Activated T-cell treated with anti-CD3 and anti-CD28 coated beads, Interleukin-2, amount 50 U/mL, for 72 hours (primary cell): ENCODE results near the gene FCHSD2. TPM values are rescaled to one million over a fixed set of nuclear protein-coding genes. Genes with fewer than 3 reads are reported as not detected.

Source experiments
- ATAC-seq, 2 donors: fragments of 150-1000 bp; cut with Tn5 transposase; replicated peaks in 1 of 2; 2 replicates each; pipeline ENCODE4 v1.10.0; 2021; ENCODE audit warnings: moderate library complexity in 2 of 2, mild to moderate bottlenecking in 1 of 2
- DNase-seq, 2 donors: peaks; one replicate each; pipeline ENCODE4 v3.0.0; 2021 to 2022; ENCODE audit warnings: mixed read lengths in 1 of 2
- H3K27ac Mint-ChIP-seq: one replicate; pipeline ENCODE4 v1.8.0; 2022; ENCODE audit warnings: mild to moderate bottlenecking, moderate library complexity, mixed read lengths
- H3K27me3 Mint-ChIP-seq: one replicate; pipeline ENCODE4 v1.8.0; 2022; ENCODE audit warnings: low read depth, mixed read lengths
- H3K36me3 Mint-ChIP-seq, 2 donors: one replicate each; pipeline ENCODE4 v1.8.0; 2022; ENCODE audit warnings: mixed read lengths in 2 of 2, mild to moderate bottlenecking in 1 of 2; ENCODE audit not compliant: insufficient read depth in 2 of 2
- H3K4me1 Mint-ChIP-seq: one replicate; pipeline ENCODE4 v1.8.0; 2022; ENCODE audit warnings: low read depth, mixed read lengths
- H3K4me3 Mint-ChIP-seq, 2 donors: one replicate each; pipeline ENCODE4 v1.8.0; 2022; ENCODE audit warnings: mild to moderate bottlenecking in 2 of 2, mixed read lengths in 2 of 2, moderate library complexity in 2 of 2
- H3K9me3 Mint-ChIP-seq, 2 donors: one replicate each; pipeline ENCODE4 v1.8.0; 2022; ENCODE audit warnings: mixed read lengths in 2 of 2
- total RNA-seq, 2 donors: library from RNA; stranded (reverse); gene quantifications; one replicate each; pipeline ENCODE4 v1.2.3, GENCODE V29; 2022

The FCHSD2 gene
- total RNA-seq, 2 donors from 2014 or later: 38.3 to 47.1 TPM

DNA sequence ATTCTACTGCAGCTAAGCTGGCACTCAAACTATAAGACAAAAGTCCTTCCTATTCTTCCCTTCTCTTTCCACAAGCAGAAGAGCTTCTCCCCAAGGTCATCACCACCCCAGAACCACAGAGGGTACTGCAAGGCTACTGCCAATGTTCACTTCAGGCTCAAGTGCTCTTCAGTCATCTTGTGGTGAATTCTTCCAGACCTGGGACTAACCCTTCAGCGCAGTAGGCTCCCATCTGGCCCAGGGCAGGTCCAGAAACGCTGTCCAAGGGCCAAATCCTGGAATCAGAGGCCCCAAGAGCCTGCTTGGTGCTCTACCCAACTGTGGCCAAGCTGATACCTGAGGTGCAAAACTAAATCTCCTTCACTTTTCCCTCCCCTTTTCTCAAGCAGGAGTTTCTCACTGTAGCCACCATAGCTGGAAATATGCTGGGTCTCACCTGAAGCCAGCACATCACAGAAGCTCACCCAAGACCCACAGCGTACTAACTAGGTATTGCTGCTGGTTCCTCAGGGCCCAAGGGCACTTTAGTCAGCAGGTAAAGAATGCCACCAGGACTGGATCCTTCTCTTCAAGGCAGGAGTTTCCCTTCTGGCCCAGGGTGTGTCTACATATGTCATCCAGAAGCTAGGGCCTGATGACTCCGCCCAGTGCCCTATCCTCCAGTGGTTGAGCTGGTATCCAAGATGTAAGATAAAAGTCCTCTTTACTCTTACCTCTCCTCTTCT lies 27.8 kb downstream of the FCHSD2 start:
- H3K4me3 Mint-ChIP-seq: no peak overlapping the region
- H3K27ac Mint-ChIP-seq: no peak overlapping the region
- no peaks in the 10 kb centered on the region for H3K27me3 Mint-ChIP-seq
- H3K4me1 Mint-ChIP-seq: no peaks in the 10 kb centered on the region
- H3K36me3 Mint-ChIP-seq: peaks cover 15 to 16% of the 10 kb centered on the region in 2 donors
- H3K9me3 Mint-ChIP-seq: peaks cover 10 to 16% of the 10 kb centered on the region in 2 donors
- DNase-seq (no peak), ATAC-seq (no peak)

DNA sequence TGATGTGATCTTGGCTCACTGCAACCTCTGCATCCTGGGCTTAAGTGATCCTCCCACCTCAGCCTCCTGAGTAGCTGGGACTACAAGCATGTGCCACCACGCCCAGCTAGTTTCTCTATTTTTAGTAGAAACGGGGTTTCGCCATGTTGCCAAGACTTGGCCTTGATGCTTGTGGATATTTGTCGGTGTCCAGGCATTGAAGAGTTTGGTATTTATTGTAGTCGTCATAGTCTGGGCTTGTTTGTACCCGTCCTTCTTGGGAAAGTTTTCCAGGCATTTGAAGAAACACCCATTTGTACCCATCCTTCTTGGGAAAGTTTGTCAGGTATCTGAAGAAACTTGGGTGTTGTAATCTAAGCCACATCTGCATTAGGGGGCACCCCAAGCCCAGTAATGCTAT lies 28.7 kb downstream of the FCHSD2 start:
- DNase-seq (no peak), ATAC-seq (no peak)
- Mint-ChIP-seq H3K4me1 (no peaks in the 10 kb centered on the region), H3K36me3 (peaks cover 15 to 19% of the 10 kb centered on the region in 2 donors), H3K4me3 (no peak overlapping the region), H3K27me3 (no peaks in the 10 kb centered on the region), H3K9me3 (peaks cover 12 to 18% of the 10 kb centered on the region in 2 donors), H3K27ac (no peak overlapping the region)

GRCh38 chr11:73107597-73107996 lies 34.5 kb downstream of the FCHSD2 start:
- H3K9me3 Mint-ChIP-seq: peaks cover 15 to 25% of the 10 kb centered on the region in 2 donors
- ATAC-seq: no peak
- DNase-seq: no peak
- no peaks in the 10 kb centered on the region for H3K4me1 Mint-ChIP-seq
- H3K4me3 Mint-ChIP-seq: no peak overlapping the region
- H3K27me3 Mint-ChIP-seq: no peaks in the 10 kb centered on the region
- peaks cover 17% of the 10 kb centered on the region in 2 donors for H3K36me3 Mint-ChIP-seq
- no peak overlapping the region for H3K27ac Mint-ChIP-seq

- Mint-ChIP-seq H3K27me3 (no peaks in the 10 kb centered on the region), H3K9me3 (peaks cover 15 to 21% of the 10 kb centered on the region in 2 donors), H3K4me1 (no peaks in the 10 kb centered on the region), H3K4me3 (no peak overlapping the region), H3K27ac (no peak overlapping the region), H3K36me3 (peaks cover 10 to 13% of the 10 kb centered on the region in 2 donors)
- ATAC-seq: no peak
- DNase-seq: no peak
Observed at GRCh38 chr11:73106347-73106746, 35.8 kb downstream of the FCHSD2 start.

- no peak overlapping the region for H3K27ac Mint-ChIP-seq
- ATAC-seq (no peak), DNase-seq (no peak)
- peaks cover 0 to 2% of the 10 kb centered on the region in 2 donors for H3K9me3 Mint-ChIP-seq
- H3K4me3 Mint-ChIP-seq: no peak overlapping the region
- no peaks in the 10 kb centered on the region for H3K27me3 Mint-ChIP-seq
- H3K36me3 Mint-ChIP-seq: peaks cover 0 to 3% of the 10 kb centered on the region in 2 donors
- peaks cover 5% of the 10 kb centered on the region for H3K4me1 Mint-ChIP-seq
Observed at GRCh38 chr11:73100578-73100977, 41.5 kb downstream of the FCHSD2 start.

DNA sequence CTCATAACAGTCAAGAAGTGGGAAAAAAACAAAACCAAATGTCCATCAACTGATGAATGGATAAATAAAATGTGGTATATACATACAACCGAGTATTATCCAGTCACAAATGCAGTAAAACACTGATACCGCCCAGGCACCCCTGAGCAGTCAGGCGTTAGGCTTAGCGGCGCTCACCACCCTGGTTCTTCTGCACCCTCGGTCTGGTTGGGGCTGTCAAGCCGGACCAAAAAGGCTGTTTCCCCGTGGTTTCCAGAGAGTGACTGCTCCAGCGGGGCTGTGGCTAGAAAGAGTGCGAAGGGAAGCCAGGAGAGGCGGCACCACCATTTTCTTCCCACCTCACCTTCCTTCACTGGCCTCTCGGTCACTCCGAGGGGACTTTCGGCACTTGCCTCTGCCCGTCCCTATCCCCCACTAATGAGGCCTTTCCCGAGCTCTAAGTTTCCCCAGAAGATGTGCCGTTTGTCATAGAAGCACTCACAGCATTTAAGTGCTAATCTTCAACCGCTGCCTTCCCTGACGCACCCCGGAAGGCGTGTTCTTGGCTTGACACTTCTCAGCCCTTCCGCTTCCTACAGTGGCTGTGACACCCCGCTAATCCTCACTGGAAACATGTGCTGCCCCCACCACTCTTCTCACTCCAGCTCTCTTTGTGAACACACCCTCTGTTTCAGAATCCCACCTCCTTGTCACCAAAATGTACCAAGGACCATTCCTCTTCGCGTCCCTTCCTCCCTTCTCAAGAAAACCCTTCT lies 42.4 kb downstream of the FCHSD2 start:
- Mint-ChIP-seq H3K27ac (no peak overlapping the region), H3K4me3 (no peak overlapping the region), H3K36me3 (peaks cover 0 to 3% of the 10 kb centered on the region in 2 donors), H3K4me1 (peaks cover 7% of the 10 kb centered on the region), H3K9me3 (peaks cover 0 to 2% of the 10 kb centered on the region in 2 donors), H3K27me3 (no peaks in the 10 kb centered on the region)
- ATAC-seq (no peak), DNase-seq (no peak)

DNA sequence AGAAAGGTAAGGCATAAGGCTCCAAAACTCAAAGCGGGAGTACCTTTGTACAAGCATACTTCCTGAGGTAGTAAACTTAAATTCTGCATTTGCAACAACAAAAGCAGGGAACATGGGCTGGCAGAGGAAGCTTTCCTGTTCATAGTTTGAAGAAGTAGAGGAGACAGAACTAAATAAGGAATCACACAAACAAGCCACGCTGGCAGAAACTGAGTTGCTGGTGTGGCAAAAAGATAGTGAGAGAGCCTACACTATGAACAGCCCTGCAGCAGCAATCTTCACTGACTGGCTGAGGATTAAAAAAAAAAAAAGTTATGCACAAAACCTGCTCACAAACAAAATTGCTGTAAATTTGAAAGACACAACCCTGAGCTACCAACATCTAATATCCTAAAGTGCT lies 46.5 kb downstream of the FCHSD2 start:
- ATAC-seq (no peak), DNase-seq (no peak)
- no peaks in the 10 kb centered on the region for H3K27me3 Mint-ChIP-seq
- H3K4me1 Mint-ChIP-seq: peaks cover 7% of the 10 kb centered on the region
- no peaks in the 10 kb centered on the region for H3K9me3 Mint-ChIP-seq
- peaks cover 2 to 5% of the 10 kb centered on the region in 2 donors for H3K36me3 Mint-ChIP-seq
- H3K27ac Mint-ChIP-seq: no peak overlapping the region
- no peak overlapping the region for H3K4me3 Mint-ChIP-seq

DNA sequence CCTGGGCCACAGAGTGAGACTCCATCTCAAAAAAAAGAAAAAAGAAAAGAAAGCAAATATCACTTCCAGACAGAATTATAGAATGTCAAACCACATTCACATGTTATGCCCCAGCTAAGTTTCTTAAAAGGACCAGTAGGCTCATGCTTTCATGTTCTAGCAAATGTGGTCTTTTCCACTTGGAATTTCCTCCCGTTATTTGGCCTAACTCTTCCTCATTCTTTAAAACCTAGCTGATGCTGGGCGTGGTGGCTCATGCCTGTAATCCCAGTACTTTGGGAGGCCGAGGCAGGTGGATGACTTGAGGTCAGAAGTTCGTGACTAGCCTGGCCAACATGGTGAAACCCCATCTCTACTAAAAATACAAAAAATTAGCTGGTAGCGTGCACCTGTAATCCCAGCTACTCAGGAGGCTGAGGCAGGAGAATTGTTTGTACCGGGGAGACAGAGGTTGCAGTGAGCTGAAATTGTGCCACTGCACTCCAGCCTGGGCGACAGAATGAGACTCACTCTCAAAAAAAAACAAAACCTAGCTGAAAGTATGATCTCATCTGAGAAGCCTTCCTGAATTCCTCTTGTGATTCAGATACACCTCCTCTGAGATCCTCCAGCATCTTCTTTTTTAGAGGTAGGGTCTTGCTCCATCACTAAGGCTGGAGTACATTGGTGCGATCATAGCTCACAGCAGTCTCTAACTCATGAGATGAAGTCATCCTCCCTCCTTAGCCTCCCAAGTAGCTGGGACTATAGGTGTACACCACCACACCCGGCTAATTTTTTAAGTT lies 50.4 kb downstream of the FCHSD2 start:
- H3K4me3 Mint-ChIP-seq: no peak overlapping the region
- no peaks in the 10 kb centered on the region for H3K9me3 Mint-ChIP-seq
- H3K36me3 Mint-ChIP-seq: peaks cover 2 to 5% of the 10 kb centered on the region in 2 donors
- no peak for DNase-seq
- ATAC-seq: no peak
- H3K4me1 Mint-ChIP-seq: peaks cover 15% of the 10 kb centered on the region
- no peaks in the 10 kb centered on the region for H3K27me3 Mint-ChIP-seq
- H3K27ac Mint-ChIP-seq: no peak overlapping the region

- Mint-ChIP-seq H3K9me3 (no peaks in the 10 kb centered on the region), H3K27ac (no peak overlapping the region), H3K4me1 (peaks cover 25% of the 10 kb centered on the region), H3K36me3 (peaks cover 0 to 10% of the 10 kb centered on the region in 2 donors), H3K27me3 (no peaks in the 10 kb centered on the region), H3K4me3 (no peak overlapping the region)
- no peak for DNase-seq
- ATAC-seq: no peak
Observed at GRCh38 chr11:73087730-73088129, 54.4 kb downstream of the FCHSD2 start.

GRCh38 chr11:73085189-73085875 lies 56.8 kb downstream of the FCHSD2 start:
- no peaks in the 10 kb centered on the region for H3K27me3 Mint-ChIP-seq
- H3K4me3 Mint-ChIP-seq: no peak overlapping the region
- peaks cover 0 to 10% of the 10 kb centered on the region in 2 donors for H3K36me3 Mint-ChIP-seq
- H3K4me1 Mint-ChIP-seq: peaks cover 25% of the 10 kb centered on the region
- DNase-seq (no peak), ATAC-seq (no peak)
- H3K27ac Mint-ChIP-seq: no peak overlapping the region
- no peaks in the 10 kb centered on the region for H3K9me3 Mint-ChIP-seq

DNA sequence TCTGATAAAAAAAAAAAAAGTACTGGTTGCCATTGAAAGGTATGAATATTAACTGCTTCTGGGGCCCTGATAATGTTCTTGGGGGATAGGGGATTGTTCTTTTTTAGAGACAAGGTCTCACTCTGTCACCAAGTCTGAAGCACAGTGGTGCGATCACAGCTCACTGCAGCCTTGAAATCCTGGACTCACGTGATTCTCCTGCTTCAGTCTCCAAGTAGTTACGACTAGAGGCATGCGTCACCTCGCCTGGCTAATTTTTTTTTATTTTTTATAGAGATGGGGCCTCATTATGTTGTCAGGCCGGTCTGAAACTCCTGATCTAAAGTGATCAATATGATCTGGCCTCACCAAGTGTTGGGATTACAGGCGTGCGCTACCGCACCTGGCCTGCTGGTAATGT lies 63.5 kb downstream of the FCHSD2 start:
- H3K27me3 Mint-ChIP-seq: no peaks in the 10 kb centered on the region
- ATAC-seq: no peak
- DNase-seq: no peak
- peaks cover 2 to 21% of the 10 kb centered on the region in 2 donors for H3K36me3 Mint-ChIP-seq
- no peak overlapping the region for H3K27ac Mint-ChIP-seq
- H3K4me1 Mint-ChIP-seq: peaks cover 15% of the 10 kb centered on the region
- peaks cover 0 to 2% of the 10 kb centered on the region in 2 donors for H3K9me3 Mint-ChIP-seq
- no peak overlapping the region for H3K4me3 Mint-ChIP-seq

DNA sequence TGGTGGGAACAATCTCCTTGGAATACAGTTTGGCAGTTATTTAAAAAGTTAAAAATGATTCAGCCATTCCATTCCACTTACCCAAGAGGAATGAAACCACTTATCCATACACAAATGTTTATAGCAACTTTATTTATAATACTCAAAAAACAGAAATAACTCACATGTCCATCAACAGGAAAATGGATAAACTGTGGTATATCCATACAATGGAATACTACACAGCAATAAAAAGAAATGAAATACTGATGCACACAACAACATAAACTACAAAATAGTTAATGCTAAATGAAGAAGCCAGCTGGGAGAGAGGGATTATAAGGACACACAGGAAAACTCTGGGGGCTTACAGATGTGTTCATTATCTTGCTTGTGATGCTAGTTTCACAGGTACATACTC lies 64.7 kb downstream of the FCHSD2 start:
- peaks cover 26% of the 10 kb centered on the region for H3K4me1 Mint-ChIP-seq
- no peak for ATAC-seq
- no peak for DNase-seq
- H3K4me3 Mint-ChIP-seq: no peak overlapping the region
- H3K27me3 Mint-ChIP-seq: no peaks in the 10 kb centered on the region
- peaks cover 0 to 2% of the 10 kb centered on the region in 2 donors for H3K9me3 Mint-ChIP-seq
- H3K27ac Mint-ChIP-seq: no peak overlapping the region
- H3K36me3 Mint-ChIP-seq: peaks cover 2 to 18% of the 10 kb centered on the region in 2 donors
